Retinal pigment epithelial cell (primary cell): ENCODE measurements around the gene MIA3.

Experiments
- DNase-seq: peaks from one replicate; pipeline ENCODE4 v3.0.0-alpha.2; 2010; ENCODE audit warnings: low read depth
- H3K4me3 ChIP-seq: 2 replicates; pipeline ENCODE4 v1.5.1; 2011; ENCODE audit warnings: mild to moderate bottlenecking, low read length, control low read depth, moderate library complexity
- CTCF ChIP-seq: conservative IDR thresholded peaks from 2 replicates; pipeline ENCODE4 v1.5.1; 2011; ENCODE audit warnings: low read depth, low read length, control low read depth, inconsistent platforms

The MIA3 gene

GRCh38 chr1:222610728-222611127 is 7.2 kb upstream of the MIA3 start:
- TF ChIP-seq CTCF: no peak
- H3K4me3 ChIP-seq: no peak overlapping the region
- no peak for DNase-seq

GRCh38 chr1:222613627-222614026 is 4.3 kb upstream of the MIA3 start:
- H3K4me3 ChIP-seq: no peak overlapping the region
- TF ChIP-seq CTCF: no peak
- no peak for DNase-seq

GRCh38 chr1:222616525-222616924 is 1.4 kb upstream of the MIA3 start:
- no peak for TF ChIP-seq CTCF
- DNase-seq: no peak
- no peak overlapping the region for H3K4me3 ChIP-seq

GRCh38 chr1:222617367-222617951 is 438 bp upstream of the MIA3 start:
- DNase-seq: peak; percentile 96
- TF ChIP-seq CTCF: no peak
- H3K4me3 ChIP-seq: peak overlapping the region; percentile 68

GRCh38 chr1:222618880-222619596 is 1.1 kb downstream of the MIA3 start:
- TF ChIP-seq CTCF: no peak
- DNase-seq: no peak
- peak overlapping the region; percentile 86 for H3K4me3 ChIP-seq

GRCh38 chr1:222620566-222620965 is 2.7 kb downstream of the MIA3 start:
- no peak for DNase-seq
- no peak for TF ChIP-seq CTCF
- no peak overlapping the region for H3K4me3 ChIP-seq

GRCh38 chr1:222622765-222623164 is 4.9 kb downstream of the MIA3 start:
- TF ChIP-seq CTCF: no peak
- H3K4me3 ChIP-seq: no peak overlapping the region

More at GRCh38 chr1:222622765-222623164, 4.9 kb downstream of the MIA3 start:
- DNase-seq: no peak
